HUES6 (cell line): ENCODE results near the gene VTA1.
"Not testable (repeated sequence)": the region's sequence is repeated elsewhere in the genome, so short reads cannot be mapped to it uniquely, and the experiment has no call there.

Experiments used
- H3K27ac ChIP-seq: 2 replicates; pipeline ENCODE4 v1.7.0; 2013; ENCODE audit warnings: low read depth, mild to moderate bottlenecking, low read length, inconsistent platforms
- H3K27me3 ChIP-seq: 2 replicates; pipeline ENCODE4 v1.6.1; 2013; ENCODE audit warnings: low read length; ENCODE audit not compliant: control insufficient read depth, insufficient read depth
- H3K36me3 ChIP-seq: 2 replicates; pipeline ENCODE4 v1.6.1; 2013; ENCODE audit warnings: low read length; ENCODE audit not compliant: control insufficient read depth, insufficient read depth
- H3K4me1 ChIP-seq: 2 replicates; pipeline ENCODE4 v1.6.1; 2013; ENCODE audit warnings: low read length; ENCODE audit not compliant: control insufficient read depth, insufficient read depth
- H3K4me3 ChIP-seq: 2 replicates; pipeline ENCODE4 v1.5.1; 2013; ENCODE audit warnings: low read depth, low read length
- H3K9ac ChIP-seq: one replicate; pipeline ENCODE4 v1.6.1; 2013; ENCODE audit warnings: mild to moderate bottlenecking, low read length
- H3K9me3 ChIP-seq: 2 replicates; pipeline ENCODE4 v1.6.1; 2013; ENCODE audit warnings: low read depth, low read length; ENCODE audit not compliant: control insufficient read depth, insufficient read depth

VTA1 gene

GRCh38 chr6:142146828-142147662 lies at the start of gene VTA1, which contains the start of gene NMBR:
TSS of gene VTA1 (plus strand) at chr6:142147263. CDS start at chr6:142147288, 25 bp downstream.
TSS of gene NMBR (minus strand) at chr6:142147122. CDS start at chr6:142088658, 58,464 bp downstream.
- H3K9ac ChIP-seq, result peak within 1 kb of the TSS; percentile 69
- peak within 1 kb of the TSS; percentile 90 for H3K4me3 ChIP-seq
- no peaks in the 10 kb centered on the region for H3K9me3 ChIP-seq
- H3K27me3 ChIP-seq, result no peaks in the 10 kb centered on the region
- peaks cover 19% of the 10 kb centered on the region for H3K4me1 ChIP-seq
- H3K27ac ChIP-seq, result no peak within 1 kb of the TSS; the same call in 1 of the 2 replicates
- no peaks in the 10 kb centered on the region for H3K36me3 ChIP-seq

GRCh38 chr6:142104820-142105219 lies 42.2 kb upstream of the VTA1 start:
- not testable (repeated sequence) for H3K9ac ChIP-seq, H3K36me3 ChIP-seq, H3K27ac ChIP-seq, H3K9me3 ChIP-seq, H3K4me1 ChIP-seq, H3K27me3 ChIP-seq, H3K4me3 ChIP-seq

GRCh38 chr6:142110820-142111219 lies 36.2 kb upstream of the VTA1 start:
- H3K4me1 ChIP-seq, result not testable (repeated sequence)

GRCh38 chr6:142112451-142113061 lies 34.5 kb upstream of the VTA1 start:
- Histone ChIP-seq H3K27ac (no peak overlapping the region), H3K4me3 (no peak overlapping the region), H3K9me3 (no peaks in the 10 kb centered on the region), H3K36me3 (no peaks in the 10 kb centered on the region), H3K27me3 (no peaks in the 10 kb centered on the region), H3K9ac (no peak overlapping the region), H3K4me1 (no peaks in the 10 kb centered on the region)

More at GRCh38 chr6:142110820-142111219, 36.2 kb upstream of the VTA1 start:
- H3K36me3 ChIP-seq, H3K27me3 ChIP-seq, H3K9ac ChIP-seq, H3K4me3 ChIP-seq, H3K27ac ChIP-seq, H3K9me3 ChIP-seq: not testable (repeated sequence)

GRCh38 chr6:142117366-142117765 lies 29.7 kb upstream of the VTA1 start:
- Histone ChIP-seq H3K36me3 (no peaks in the 10 kb centered on the region), H3K4me1 (no peaks in the 10 kb centered on the region), H3K9me3 (no peaks in the 10 kb centered on the region), H3K27me3 (no peaks in the 10 kb centered on the region), H3K4me3 (no peak overlapping the region), H3K9ac (no peak overlapping the region), H3K27ac (no peak overlapping the region)

- Histone ChIP-seq H3K27ac (no peak overlapping the region), H3K36me3 (no peaks in the 10 kb centered on the region), H3K4me3 (no peak overlapping the region), H3K4me1 (no peaks in the 10 kb centered on the region), H3K27me3 (no peaks in the 10 kb centered on the region), H3K9me3 (no peaks in the 10 kb centered on the region), H3K9ac (no peak overlapping the region)
Measured at GRCh38 chr6:142118328-142118727, 28.7 kb upstream of the VTA1 start.

GRCh38 chr6:142118925-142119324 lies 28.1 kb upstream of the VTA1 start:
- Histone ChIP-seq H3K9ac (no peak overlapping the region), H3K27me3 (no peaks in the 10 kb centered on the region), H3K36me3 (no peaks in the 10 kb centered on the region), H3K27ac (no peak overlapping the region), H3K9me3 (no peaks in the 10 kb centered on the region), H3K4me1 (no peaks in the 10 kb centered on the region), H3K4me3 (no peak overlapping the region)

- Histone ChIP-seq H3K36me3 (no peaks in the 10 kb centered on the region), H3K4me1 (no peaks in the 10 kb centered on the region), H3K9me3 (no peaks in the 10 kb centered on the region), H3K27ac (no peak overlapping the region), H3K4me3 (no peak overlapping the region), H3K27me3 (no peaks in the 10 kb centered on the region), H3K9ac (no peak overlapping the region)
Measured at GRCh38 chr6:142121342-142121741, 25.7 kb upstream of the VTA1 start.

- Histone ChIP-seq H3K9ac (no peak overlapping the region), H3K27ac (no peak overlapping the region), H3K27me3 (no peaks in the 10 kb centered on the region), H3K36me3 (no peaks in the 10 kb centered on the region), H3K4me3 (no peak overlapping the region), H3K9me3 (no peaks in the 10 kb centered on the region), H3K4me1 (0 out of 2 replicates have a peak, but pooled peaks cover 4% of the 10 kb centered on the region)
Measured at GRCh38 chr6:142130814-142131213, 16.2 kb upstream of the VTA1 start.

GRCh38 chr6:142132625-142133024 lies 14.4 kb upstream of the VTA1 start, which contains the start of gene GJE1:
TSS of gene GJE1 (plus strand) at chr6:142132925. CDS start at chr6:142133159, 234 bp downstream.
- Histone ChIP-seq H3K4me3 (no peak within 1 kb of the TSS), H3K9me3 (no peaks in the 10 kb centered on the region), H3K9ac (no peak within 1 kb of the TSS), H3K27ac (no peak within 1 kb of the TSS), H3K4me1 (0 out of 2 replicates have a peak, but pooled peaks cover 4% of the 10 kb centered on the region), H3K27me3 (no peaks in the 10 kb centered on the region), H3K36me3 (no peaks in the 10 kb centered on the region)

- Histone ChIP-seq H3K9me3 (no peaks in the 10 kb centered on the region), H3K27ac (no peak overlapping the region), H3K27me3 (no peaks in the 10 kb centered on the region), H3K4me3 (no peak overlapping the region), H3K4me1 (no peaks in the 10 kb centered on the region), H3K36me3 (no peaks in the 10 kb centered on the region), H3K9ac (no peak overlapping the region)
Measured at GRCh38 chr6:142138876-142139275, 8.2 kb upstream of the VTA1 start.
